ENCODE data around the gene DAB1.

The DAB1 gene

DNA sequence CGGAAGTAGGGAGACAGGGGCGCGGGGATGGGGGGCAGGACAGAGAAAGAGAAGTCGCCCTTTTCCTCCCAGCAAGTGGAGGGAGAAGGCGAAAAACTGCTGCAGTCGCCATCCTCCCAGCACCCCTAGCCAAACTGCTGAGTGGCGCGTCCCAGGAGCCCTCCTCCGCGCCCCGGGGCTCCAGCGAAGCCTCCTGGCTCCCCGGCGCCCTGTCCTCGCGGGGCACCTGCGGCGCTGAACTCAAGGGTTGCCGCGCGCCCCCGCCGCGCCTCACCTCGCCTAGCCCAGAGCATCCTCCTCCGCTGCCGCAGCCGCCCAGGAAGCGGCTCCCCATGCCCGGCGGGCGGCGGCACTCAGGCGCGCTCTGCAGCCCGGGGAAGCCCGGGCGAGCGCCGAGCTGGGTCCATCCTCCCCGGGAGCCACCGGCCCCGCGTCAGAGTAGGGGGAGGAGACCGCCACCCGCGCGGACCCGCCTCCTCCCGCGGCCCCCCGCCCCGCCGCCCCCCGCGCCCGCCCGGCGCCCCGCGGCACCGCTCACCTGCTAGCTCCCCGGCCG lies at the start of gene DAB1:
TSS of gene DAB1 (minus strand) at position 405 of the 556 bp plus-strand sequence. CDS start 133,030 bp downstream, outside the sequence.
- peak in 1 of 3 experiments; percentile 9 for DNase-seq (ENCODE audit: low read depth in 3 of 3)

DNA sequence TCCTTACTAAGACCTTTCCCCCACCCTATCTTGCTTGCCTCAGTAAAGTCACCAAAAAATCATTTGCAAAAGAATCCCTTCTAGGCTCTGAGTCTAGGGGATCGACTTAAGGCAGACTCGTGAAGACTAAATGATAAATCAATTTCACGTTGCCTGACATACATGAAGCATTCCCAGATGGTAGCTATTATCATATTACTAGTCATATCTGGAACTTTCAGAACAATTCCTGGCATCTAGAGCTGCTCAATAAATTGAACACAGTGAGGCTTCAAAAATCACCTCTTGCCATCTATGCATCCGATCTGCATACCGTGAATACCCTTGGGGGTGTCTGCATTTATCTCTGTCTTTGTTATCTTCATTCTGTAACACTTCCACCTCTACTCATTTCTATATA lies 49.6 kb upstream of the DAB1 start:
- no peak for DNase-seq (ENCODE audit: low read depth in 3 of 3)

DNA sequence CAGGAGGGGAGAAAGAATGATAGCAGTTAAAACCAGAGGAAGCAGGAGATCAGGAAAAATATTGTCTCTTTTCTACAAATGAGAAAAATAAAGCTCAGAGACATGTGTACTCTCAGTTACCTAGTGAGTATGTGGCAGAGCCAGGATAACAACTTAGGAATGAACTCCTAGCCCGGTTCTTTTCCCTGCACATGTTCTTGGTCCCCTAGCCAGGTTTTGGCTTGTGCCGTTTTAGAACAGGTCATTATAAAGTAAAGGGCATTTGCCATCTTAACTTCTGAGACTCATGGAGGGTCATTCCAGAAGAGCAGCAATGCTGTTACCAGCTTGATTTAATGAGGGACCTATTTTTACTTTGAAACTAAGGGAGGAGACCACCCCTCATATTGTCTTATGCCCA lies 48.1 kb upstream of the DAB1 start:
- no peak for DNase-seq (ENCODE audit: low read depth in 3 of 3)

DNA sequence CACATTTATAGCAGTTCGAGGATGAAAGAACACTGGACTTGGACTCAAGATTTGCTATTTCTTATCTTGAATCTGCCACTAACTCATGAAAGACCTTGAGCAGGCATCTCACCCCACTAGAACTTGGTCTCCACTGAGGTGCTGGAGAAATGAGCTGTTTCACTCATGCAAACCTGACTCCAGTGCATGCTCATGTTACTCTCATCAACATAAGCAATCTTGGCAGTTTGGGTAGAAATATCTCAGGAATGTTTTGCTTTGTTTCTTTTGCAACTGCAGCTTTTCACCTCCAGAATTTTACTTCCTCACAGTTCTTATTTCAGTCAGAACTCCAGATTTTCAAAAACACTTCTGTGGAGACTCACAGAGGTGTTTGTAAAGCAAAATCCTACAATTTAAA lies 46.2 kb upstream of the DAB1 start:
- DNase-seq (ENCODE audit: low read depth in 3 of 3): no peak

DNA sequence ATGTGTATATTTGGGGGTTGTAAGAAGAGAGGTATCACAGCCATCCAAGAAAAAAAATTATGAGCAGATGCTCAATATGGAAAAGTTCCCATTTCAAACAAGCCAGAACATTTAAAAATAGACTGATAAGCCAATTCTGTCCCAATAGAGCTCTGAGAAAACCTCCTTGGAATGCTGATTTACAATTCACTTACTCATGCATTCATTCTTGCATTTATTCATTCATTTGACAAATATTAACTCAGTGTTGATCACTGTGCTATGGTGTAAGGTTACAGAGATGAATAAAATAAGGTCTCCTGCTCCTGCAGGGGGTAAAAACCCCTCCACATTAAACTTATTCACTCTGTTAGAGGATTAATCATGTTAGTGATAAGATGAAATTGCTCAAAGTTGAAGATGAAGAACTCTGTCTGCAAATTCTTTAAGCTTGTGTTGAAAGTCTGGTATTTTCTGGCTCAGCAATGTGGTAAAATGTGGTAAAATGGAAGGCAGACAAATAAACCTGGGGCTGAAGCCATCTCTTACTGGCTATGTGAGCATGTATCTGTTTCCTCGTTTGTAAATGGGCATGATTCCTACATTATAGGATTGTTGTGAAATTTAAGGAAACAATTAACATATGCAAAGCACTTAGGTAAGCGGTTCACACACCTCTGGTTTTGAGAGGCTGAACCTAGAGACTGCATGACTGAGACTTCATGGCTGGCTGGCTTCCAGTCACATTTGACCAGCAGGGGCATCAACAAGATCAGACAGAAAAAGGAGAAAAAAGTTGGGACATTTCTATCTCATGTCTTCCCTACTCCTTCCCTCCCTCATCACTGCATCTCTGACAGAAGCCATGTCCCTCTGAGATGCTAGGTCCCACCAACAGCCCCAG lies 45.0 kb upstream of the DAB1 start:
- no peak for DNase-seq (ENCODE audit: low read depth in 3 of 3)

DNA sequence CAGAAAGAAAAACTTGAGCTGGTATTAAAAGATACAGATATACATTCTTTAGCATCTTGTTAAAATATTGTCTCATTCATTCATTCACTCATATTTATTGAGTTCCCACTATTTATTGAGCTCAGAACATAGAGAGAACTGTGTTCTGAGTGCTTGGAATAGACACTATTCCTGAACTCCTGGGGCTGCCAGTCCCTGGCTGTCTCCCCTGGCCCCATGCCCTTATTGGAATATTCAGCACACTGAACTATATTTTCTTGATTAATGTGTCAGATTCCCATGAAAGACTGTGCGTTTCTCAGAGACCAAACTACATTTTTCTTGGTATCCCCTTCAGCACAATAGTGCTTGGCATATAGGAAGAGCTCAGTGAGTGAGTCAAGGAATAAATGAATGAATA lies 44.0 kb upstream of the DAB1 start:
- no peak for DNase-seq (ENCODE audit: low read depth in 3 of 3)

DNA sequence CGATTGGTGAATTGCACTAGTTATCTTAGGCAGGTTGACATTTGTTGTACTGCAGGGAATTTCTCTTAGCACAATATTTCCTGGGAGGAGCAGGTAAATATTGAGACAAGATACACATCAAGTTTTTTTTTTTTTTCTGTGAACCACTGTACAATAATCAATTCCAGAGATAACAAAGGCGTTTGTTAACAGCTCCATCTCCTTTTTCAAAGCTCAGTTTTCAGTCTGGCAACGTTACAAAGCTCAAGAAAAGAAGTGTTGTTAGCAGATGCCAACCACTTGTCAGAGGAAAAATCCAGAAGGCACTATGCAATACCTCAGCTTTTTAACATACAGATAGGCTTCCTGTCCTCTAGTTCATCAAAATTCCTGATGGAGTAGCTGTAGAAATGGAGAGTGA lies 40.9 kb upstream of the DAB1 start:
- no peak for DNase-seq (ENCODE audit: low read depth in 3 of 3)

DNA sequence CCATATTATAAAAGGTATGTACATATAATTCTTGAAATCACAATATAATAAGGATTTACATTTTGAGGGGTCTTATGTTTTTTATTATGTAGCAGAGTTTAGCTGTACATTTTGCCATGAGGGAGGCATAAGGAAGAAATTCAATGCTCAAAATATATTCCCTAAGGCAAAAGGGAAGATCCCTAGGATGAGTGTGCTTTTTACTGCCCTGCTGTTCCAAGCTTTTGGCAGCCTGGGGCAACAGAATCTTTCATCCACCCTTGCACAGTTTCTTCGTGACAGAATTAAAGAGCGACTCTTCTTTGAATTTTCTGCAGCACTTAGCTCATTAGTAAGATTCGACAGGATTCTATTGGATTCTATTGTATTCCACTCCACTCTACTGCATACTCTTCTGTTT lies 39.5 kb upstream of the DAB1 start:
- DNase-seq (ENCODE audit: low read depth in 3 of 3): no peak

DNA sequence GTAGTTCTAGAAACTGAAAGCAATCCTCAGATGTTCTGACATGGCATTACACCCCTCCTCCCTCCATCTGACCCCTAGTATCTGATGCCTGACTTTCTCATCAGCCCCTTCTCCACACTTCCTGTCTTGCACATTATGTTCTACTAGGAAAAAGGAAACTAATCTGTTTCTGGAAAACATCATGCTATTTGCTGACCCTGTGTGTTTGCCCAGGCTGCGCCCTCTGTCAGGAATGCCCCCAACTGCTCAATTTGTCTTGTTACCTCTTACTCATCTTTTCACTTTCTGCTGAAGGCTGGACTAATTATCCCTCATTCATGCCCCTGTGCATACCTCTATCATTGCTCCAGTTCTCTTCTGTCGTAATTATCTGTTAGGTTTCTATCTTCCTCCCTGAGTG lies 37.5 kb upstream of the DAB1 start:
- DNase-seq (ENCODE audit: low read depth in 3 of 3): no peak

DNA sequence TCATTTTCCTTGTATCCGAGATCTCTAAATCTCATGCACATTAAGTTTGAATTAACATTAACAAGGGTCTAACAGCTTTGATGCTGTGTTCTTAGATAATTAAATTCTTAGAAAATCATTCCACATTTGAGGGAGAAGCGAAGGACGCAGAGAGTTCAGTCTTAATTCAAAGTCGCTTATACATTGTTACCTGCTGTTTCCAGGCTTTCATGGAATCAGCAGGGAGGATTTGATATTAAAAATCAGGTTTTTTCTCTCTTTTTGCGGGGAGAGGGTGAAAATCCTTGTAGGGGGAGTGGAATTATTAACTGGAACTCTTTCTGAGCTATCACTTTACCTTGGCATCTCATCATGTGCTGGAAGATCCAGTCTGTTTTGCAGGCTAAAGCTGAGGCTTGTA lies 27.7 kb upstream of the DAB1 start:
- DNase-seq (ENCODE audit: low read depth in 3 of 3): no peak

DNA sequence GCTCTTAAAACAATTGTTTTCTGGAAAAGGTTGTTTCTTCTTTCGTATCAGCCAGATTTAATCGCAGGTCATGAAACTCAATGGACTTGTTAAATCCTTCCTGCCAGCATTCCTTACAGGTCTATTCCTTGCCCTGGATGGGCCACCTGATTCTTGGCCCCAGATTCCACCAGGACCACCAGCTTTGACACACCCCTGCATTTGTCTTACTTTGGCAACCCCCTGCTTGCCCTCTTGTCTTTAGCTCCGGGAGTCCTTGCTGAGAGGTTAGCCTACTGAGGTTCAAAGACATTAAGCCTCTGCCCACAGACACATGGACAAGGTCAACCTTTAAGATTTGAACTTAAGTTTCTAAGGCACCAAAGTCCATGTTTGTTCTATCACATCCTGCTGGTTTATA lies 27.1 kb upstream of the DAB1 start:
- DNase-seq (ENCODE audit: low read depth in 3 of 3): no peak

DNA sequence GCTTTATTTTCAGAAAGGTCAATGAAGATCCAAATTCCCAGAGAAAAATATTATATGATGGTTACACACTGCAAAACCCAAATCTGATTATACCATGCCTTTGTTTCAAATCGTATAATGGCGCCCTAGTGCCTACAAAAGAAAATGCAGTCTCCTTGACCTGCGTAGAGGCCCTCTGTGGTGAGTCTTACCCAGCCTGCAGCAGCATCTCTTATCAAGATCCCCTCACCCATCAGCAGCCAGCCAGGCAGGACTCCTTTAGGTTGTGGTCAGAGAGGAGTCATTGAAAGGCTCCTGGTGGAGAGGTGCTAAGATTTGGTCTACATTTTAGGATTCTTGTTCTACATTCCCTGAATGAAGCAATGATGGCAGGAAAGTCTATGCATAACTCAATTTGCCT lies 23.7 kb upstream of the DAB1 start:
- DNase-seq (ENCODE audit: low read depth in 3 of 3): no peak

DNA sequence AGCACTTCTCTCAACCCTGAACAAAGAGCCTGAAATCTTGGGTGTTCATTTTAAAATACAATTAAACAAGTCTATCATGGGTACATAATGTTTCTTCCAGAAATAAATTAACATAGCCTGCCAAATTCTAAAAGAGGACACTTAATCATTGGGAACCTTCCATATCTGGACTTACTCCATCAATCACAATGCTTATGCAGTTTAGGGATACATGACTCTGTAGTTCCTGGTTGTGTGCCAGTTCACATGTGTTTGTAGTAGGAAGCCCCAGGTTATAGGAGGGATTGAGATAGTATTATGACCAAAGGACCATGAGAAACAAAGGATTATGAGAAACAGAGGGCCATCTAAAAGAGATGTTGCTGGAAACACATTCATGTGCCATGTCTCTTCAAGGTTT lies 19.1 kb upstream of the DAB1 start:
- DNase-seq (ENCODE audit: low read depth in 3 of 3): no peak

DNA sequence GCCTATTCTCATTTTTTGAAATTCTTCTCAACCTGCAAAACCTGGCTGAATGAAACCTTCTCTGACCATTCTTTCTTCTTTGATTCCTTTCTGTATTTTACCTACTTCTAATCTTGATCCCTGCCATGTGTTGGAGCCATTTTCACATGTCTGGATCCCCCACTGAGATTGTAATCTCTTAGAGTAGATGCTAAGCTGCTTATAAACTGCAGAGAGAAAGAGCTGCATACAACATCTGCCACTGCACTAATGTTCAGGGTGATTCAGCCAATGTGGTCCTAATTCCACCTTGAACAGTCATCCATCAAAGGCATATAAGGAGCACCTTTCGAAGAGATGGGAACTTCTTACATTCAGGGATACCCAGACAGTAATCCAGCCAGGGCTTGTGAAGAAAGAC lies 16.2 kb upstream of the DAB1 start:
- DNase-seq (ENCODE audit: low read depth in 3 of 3): no peak

DNA sequence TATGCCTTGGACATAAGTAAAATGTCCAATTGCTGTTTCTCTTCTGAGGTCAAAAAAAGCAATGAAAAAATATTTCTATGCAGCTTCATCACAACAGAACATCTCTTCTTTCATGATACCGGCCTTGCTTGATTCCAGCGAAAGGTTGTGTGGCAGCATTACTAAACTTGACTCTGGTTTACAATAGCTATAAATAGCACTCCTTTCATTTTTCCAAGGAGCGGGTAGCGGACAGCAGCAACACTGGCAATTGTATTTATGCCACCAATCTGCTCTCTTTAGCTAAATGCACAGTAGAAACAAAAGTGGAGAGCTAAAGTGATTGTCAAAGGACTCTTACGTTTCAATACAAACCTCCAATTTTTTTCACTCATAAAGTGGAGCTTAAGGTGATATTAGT lies 7.5 kb upstream of the DAB1 start:
- DNase-seq (ENCODE audit: low read depth in 3 of 3): no peak

DNA sequence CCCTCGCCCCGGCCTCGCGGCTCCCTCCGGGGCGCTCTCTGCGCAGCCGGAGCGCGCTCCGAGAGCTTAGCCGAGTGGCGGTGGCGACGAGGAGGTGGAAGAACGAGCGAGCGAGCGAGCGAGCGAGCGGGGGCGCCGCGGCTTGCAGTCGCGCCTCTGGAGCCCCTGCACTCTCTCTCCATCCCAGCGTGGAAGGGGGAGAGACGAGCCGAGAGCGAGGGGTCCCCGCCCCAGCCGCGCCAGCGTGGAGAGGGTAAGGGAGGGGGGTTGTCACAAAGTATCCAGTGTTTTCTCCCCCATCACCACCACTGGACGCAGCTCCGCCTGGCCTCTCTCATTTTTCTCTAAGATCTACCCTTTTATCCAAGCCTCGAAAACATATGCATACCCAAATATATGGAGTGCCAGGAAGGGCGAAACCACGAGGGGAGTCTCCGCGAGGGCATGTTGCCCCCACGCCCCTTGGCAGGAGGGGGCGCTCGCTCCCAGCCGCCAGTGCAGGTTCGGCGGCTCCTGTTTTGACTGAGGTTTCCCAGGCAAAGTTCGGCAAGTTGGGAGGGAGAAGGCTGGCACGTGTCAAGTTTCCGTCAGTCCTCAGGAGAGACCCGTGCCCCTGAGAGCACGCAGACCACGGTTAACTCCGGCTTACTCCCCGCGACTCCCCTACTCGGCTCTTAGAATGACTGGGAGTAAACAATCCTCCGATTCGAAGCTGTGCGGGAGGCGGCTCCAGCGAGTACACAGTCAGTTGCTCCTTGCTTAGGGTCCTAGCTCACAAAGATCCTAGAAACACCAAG lies 569 bp upstream of the DAB1 start:
- no peak for DNase-seq (ENCODE audit: low read depth in 3 of 3)

DNA sequence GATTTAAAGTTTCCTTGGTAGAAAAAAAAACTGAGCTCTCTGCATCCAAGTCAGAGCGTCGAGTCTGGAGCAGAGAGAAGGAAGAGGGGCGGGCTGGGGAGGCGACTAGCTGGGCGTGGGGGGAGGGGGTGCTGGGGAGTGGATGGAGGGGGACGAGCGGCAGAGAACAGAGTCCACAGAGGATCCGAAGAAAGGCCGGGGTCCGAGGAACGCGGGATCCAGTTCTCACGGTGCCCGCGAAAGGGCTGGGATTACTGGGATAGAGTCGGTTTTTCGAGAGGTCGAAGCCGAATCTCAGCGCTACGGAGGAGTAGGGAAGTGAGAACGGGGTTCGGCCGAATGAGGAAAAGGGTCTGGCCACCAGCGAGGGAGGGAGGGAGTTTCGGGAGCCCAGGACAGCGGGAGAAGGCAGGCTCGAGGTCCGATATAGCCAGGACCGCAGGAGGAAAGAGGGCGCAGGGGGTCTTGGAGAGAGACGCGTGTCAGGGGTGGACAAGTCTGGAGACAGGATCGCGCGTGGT lies 665 bp downstream of the DAB1 start:
- no peak for DNase-seq (ENCODE audit: low read depth in 3 of 3)

DNA sequence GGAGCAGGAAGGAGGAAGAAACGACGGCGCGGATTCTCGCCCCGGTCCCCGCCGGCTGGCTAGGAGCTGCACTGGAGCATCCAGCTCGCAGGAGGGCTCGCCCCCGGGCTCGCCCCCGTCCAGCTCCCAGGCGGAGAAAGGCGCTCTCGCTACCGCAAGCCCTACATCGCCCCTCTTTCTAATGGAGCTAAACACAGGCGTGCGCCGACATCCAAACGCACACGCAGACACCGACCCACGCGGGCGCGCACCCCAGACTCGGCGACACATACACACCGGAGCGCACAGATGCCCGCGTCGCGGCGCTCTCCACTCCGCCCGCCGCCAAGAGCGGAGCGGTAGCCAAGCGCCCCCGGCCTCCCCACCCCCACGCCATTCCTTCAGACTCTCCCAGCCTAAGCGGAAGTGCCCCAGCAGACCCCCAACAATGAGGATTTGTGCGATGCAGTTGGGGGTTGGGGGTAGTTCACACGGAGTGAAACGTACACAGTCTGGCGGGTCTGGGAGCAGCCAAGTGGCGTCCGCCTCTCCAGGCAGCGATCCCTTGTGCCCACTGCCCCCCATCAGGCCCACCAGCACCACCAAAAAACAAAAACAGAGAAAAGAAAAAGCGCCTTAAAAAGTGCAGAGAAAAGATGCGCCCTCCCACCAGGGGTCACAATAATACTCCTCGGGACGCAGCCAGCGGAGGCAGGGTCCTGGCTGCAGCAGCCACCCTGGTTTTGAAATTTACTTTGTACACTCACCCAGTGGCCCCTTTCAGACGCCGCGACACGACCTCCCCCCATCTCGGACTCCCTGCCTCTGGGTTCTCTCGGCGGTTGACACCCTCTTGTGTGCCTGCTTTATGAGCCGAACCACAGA lies 1.4 kb downstream of the DAB1 start:
- DNase-seq (ENCODE audit: low read depth in 3 of 3): no peak

DNA sequence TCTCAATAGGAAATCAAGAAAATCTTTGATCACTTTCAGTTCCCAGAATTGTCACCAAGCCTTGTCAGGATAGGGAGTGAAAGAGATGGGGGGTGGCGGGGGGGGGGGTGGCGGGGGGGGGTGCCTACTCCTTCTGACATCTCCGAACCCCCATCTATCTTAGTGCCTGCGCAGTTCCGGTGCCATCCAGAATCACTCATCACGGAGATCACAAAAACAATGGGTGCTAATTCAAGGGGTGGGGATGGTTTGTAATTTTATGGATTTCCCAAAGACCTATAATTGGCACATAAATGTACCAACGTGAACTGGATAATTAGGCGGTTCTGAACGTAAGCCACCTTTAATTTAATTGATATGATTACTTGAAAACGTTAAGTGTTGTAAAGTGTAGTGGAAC lies 2.1 kb downstream of the DAB1 start:
- DNase-seq (ENCODE audit: low read depth in 3 of 3): no peak

DNA sequence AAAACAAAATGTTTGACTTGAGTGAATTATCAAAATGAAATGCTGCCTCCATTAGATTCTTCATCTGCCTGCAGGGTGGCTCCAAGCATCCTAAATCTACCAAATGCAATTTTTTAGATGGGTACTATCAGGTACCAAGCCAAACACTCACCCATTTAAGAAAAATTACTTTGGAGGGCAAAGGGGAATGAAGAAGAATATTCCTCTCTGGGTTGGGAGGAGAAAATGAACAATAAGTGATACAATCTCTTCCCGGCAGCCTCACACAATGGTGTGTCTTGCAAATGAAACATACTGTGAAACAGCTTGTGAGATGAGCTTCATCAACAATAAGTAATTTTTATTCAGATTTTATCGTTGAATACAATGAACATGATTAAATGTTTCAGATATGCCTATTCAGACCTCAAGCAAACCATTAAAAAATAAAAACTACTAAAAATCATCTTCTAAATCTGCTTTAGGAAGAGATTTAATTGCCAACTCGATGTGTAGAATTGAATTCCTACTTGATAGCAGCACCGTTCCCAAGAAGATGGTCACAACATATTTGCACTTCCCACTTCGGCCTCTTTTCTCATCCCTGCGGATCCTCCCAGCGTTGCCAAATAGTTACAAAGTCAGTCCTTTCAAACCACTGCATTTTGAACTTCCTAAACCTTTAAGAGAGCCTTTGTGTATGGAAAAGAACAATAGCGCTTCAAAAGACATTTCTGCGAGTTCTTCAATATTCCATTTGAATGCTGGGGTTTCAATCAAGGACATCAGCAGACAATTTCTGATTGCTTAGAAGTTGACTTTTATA lies 2.7 kb downstream of the DAB1 start:
- no peak for DNase-seq (ENCODE audit: low read depth in 3 of 3)

DNA sequence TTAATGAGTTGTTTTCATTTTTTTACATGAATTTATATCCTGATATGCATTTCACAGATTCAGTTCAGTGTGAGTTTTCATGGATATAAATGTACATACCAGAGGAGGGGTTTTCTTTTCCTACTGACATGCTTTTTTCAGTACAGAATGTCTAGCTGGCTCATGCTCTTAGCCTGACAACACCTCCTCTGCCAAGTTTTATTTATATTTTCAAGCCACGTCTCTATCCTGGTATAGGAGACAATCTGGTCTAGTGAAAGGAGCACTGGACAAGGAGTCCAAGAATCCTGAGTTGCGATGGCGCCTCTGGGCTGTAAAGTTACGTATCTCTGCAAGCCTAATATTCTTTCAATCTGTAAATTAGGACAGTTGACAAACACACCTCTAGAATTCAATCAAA lies 4.9 kb downstream of the DAB1 start:
- no peak for DNase-seq (ENCODE audit: low read depth in 3 of 3)

Data from stimulated activated CD4-positive, alpha-beta T cell treated with anti-CD3 and anti-CD28 coated beads, TNF-alpha, amount 100 ng/mL, for 24 hours (primary cell).